Measurements from ENCODE around the gene SLC34A1. TPM values are rescaled to one million over a fixed set of nuclear protein-coding genes. Genes with fewer than 3 reads are reported as not detected.
A peak's percentile ranks its signal among the peaks of the same experiment; 100 is the strongest.

The SLC34A1 gene
- polyA plus RNA-seq, 3 donors, result not detected

- no peaks in the 10 kb centered on the region for H3K9me3 Mint-ChIP-seq
- no peak overlapping the region for H3K4me3 Mint-ChIP-seq
- Histone ChIP-seq H3K4me3 (replicated peaks in 1 of 3; ENCODE audit: low read depth in 2 of 3, low read length in 3 of 3) (peak overlapping the region in 1 of 3 experiments; percentile 59), H3K4me2 (replicated peaks; ENCODE audit: extremely low read depth, low read length, poor library complexity, severe bottlenecking) (peak overlapping the region; percentile 69), H3K27me3 (ENCODE audit: control insufficient read depth in 2 of 2, insufficient read depth in 2 of 2, low read length in 2 of 2) (no peaks in the 10 kb centered on the region), H2AFZ (ENCODE audit: insufficient read depth, low read depth, low read length, poor library complexity, severe bottlenecking) (no peak overlapping the region), H3K79me2 (ENCODE audit: insufficient read depth, low read length) (peaks cover 84% of the 10 kb centered on the region), H3K27ac (ENCODE audit: low read depth in 1 of 2, low read length in 2 of 2) (peak overlapping the region; percentile 98 to 100), H3K4me1 (ENCODE audit: control insufficient read depth in 1 of 2, insufficient read depth in 2 of 2, low read length in 2 of 2) (peaks cover 58 to 62% of the 10 kb centered on the region in 2 donors), H3K36me3 (replicated peaks in 1 of 2; ENCODE audit: control insufficient read depth in 1 of 2, insufficient read depth in 2 of 2, low read length in 2 of 2) (peaks cover 66 to 75% of the 10 kb centered on the region in 2 donors), H3K9ac (ENCODE audit: insufficient read depth, low read length, poor library complexity, severe bottlenecking) (peak overlapping the region; percentile 52), H4K20me1 (ENCODE audit: insufficient read depth, low read length) (peaks cover 78% of the 10 kb centered on the region), H3K9me3 (replicated peaks in 1 of 2; ENCODE audit: control insufficient read depth in 1 of 2, insufficient read depth in 1 of 2, low read length in 2 of 2) (no peaks in the 10 kb centered on the region)
- intact Hi-C loops (cut with micrococcal nuclease), result no loop called here
- H3K27me3 Mint-ChIP-seq (ENCODE audit: low read depth in 3 of 3), result peaks cover 0 to 1% (median 0%) of the 10 kb centered on the region in 3 donors
- WGBS (ENCODE audit: insufficient coverage), result 76% methylated on average over 18 of the region's 18 CpGs
- H3K27ac Mint-ChIP-seq, result peak overlapping the region in 6 of 7 donors; percentile 46 to 100 (median 64)
- no peak for DNase-seq
- H3K4me1 Mint-ChIP-seq, result peaks cover 51% of the 10 kb centered on the region
- TF ChIP-seq CTCF (IDR thresholded peaks at IDR 0.05), result no peak
- peaks cover 60 to 89% of the 10 kb centered on the region in 2 donors for H3K36me3 Mint-ChIP-seq
These were observed 48.1 kb downstream of the SLC34A1 start for GRCh38 chr5:177432143-177432838.

DNA sequence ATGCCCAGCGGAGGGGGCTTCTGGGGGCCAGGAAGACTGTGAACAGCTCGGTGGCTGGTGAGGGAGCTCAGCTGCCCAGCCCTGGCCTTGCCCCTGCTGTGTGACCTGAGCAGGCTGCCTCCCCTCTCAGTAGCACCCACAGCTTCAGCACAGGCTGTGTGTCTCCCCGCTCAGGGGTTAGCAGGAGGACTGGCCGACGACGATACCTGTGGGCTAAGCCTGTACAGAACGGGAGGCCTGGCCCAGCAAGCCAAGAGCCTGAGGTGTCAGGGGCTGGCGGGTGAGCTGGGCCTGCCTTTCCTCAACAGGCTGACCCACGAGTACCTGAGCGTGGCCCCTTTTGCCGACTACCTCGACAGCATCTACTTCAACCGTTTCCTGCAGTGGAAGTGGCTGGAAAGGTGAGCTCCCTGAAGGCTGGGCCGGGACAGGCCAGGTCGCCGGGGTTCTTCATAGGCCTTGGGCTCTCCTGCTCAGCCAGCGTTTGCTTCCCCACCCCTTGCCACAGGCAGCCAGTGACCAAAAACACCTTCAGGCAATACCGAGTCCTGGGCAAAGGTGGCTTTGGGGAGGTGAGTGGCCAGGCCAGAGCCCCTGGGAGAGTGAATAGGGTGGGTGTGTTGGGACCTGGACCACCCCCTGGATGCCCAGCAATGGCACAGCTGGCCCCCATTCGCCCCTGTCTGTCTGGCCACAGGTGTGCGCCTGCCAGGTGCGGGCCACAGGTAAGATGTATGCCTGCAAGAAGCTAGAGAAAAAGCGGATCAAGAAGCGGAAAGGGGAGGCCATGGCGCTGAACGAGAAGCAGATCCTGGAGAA lies 48.8 kb downstream of the SLC34A1 start:
- H4K20me1 ChIP-seq (ENCODE audit: insufficient read depth, low read length), result peaks cover 86% of the 10 kb centered on the region
- H3K36me3 Mint-ChIP-seq, result peaks cover 67 to 90% of the 10 kb centered on the region in 2 donors

More for the DNA sequence above, 48.8 kb downstream of the SLC34A1 start:
- Histone ChIP-seq H3K36me3 (replicated peaks in 1 of 2; ENCODE audit: control insufficient read depth in 1 of 2, insufficient read depth in 2 of 2, low read length in 2 of 2) (peaks cover 72 to 82% of the 10 kb centered on the region in 2 donors), H3K4me1 (ENCODE audit: control insufficient read depth in 1 of 2, insufficient read depth in 2 of 2, low read length in 2 of 2) (peaks cover 50 to 55% of the 10 kb centered on the region in 2 donors), H3K27ac (ENCODE audit: low read depth in 1 of 2, low read length in 2 of 2) (peak overlapping the region; percentile 98 to 100), H3K9ac (ENCODE audit: insufficient read depth, low read length, poor library complexity, severe bottlenecking) (no peak overlapping the region), H3K27me3 (ENCODE audit: control insufficient read depth in 2 of 2, insufficient read depth in 2 of 2, low read length in 2 of 2) (no peaks in the 10 kb centered on the region), H3K4me2 (replicated peaks; ENCODE audit: extremely low read depth, low read length, poor library complexity, severe bottlenecking) (no peak overlapping the region), H3K9me3 (replicated peaks in 1 of 2; ENCODE audit: control insufficient read depth in 1 of 2, insufficient read depth in 1 of 2, low read length in 2 of 2) (no peaks in the 10 kb centered on the region), H2AFZ (ENCODE audit: insufficient read depth, low read depth, low read length, poor library complexity, severe bottlenecking) (no peak overlapping the region), H3K79me2 (ENCODE audit: insufficient read depth, low read length) (peaks cover 77% of the 10 kb centered on the region), H3K4me3 (replicated peaks in 1 of 3; ENCODE audit: low read depth in 2 of 3, low read length in 3 of 3) (no peak overlapping the region)
- Mint-ChIP-seq H3K4me3 (no peak overlapping the region), H3K27ac (peak overlapping the region in 4 of 7 donors; percentile 8 to 69 (median 48)), H3K4me1 (peaks cover 45% of the 10 kb centered on the region), H3K9me3 (no peaks in the 10 kb centered on the region), H3K27me3 (ENCODE audit: low read depth in 3 of 3) (peaks cover 0 to 1% (median 0%) of the 10 kb centered on the region in 3 donors)
- DNase-seq, result no peak
- TF ChIP-seq CTCF (IDR thresholded peaks at IDR 0.05), result no peak
- WGBS (ENCODE audit: insufficient coverage), result 93% methylated on average over 17 of the region's 25 CpGs
- intact Hi-C loops (cut with micrococcal nuclease), result no loop called here

Measured in CD14-positive monocyte (primary cell).